ENCODE measurements around the gene ABCB8. TPM values are rescaled to one million over a fixed set of nuclear protein-coding genes. Genes with fewer than 3 reads are reported as not detected.

Gene ABCB8
- total and polyA plus RNA-seq, 2 of the 8 experiments (the other 6 are each of a cell fraction or from before 2014, with no cell fraction given) = 17.7 to 27.0 TPM

DNA sequence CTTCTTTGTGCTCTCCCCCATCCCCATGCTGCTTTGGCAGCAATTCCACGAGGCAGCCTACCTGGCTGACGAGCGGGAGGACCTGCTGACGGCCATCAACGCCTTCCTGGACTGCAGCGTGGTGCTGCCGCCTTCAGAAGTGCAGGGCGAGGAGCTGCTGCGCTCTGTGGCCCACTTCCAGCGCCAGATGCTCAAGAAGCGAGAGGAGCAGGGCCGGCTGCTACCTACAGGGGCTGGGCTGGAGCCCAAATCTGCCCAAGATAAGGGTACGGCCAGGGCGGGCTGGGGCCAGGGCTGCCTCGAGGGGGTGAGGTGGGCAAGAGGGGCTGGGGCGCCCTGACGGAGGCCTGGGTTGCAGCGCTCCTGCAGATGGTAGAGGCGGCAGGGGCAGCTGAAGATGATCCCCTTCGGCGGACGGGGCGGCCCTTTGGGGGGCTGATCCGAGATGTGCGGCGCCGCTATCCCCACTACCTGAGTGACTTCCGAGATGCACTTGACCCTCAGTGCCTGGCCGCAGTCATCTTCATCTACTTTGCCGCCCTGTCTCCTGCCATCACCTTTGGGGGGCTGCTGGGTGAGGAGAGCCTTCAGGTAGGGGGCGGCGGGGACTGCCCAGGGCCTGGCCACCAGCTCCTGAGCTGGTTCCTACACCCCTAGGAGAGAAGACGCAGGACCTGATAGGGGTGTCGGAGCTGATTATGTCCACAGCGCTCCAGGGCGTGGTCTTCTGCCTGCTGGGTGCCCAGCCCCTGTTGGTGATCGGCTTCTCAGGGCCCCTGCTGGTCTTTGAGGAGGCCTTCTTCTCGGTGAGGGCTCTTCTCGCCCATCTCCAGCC, 43.0 kb downstream of the ABCB8 start:
- no peaks in the 10 kb centered on the region for H3K79me1 ChIP-seq (ENCODE audit: low read depth, low read length)
- TF ChIP-seq RNF2 (IDR thresholded peaks at IDR 0.05; ENCODE audit: borderline replicate concordance, low read depth, low read length, missing control alignments, poor library complexity, severe bottlenecking) = no peak
- no peak for TF ChIP-seq TBP (IDR thresholded peaks at IDR 0.05; ENCODE audit: low read depth, low read length)
- no peak for TF ChIP-seq RXRA (IDR thresholded peaks at IDR 0.05; ENCODE audit: insufficient read depth, low read depth, low read length)

More for the DNA sequence above, 43.0 kb downstream of the ABCB8 start:
- Histone ChIP-seq H3K14ac (ENCODE audit: insufficient read length) (no peak overlapping the region), H3K4ac (replicated peaks; ENCODE audit: insufficient read length, low read depth, low read length) (no peak overlapping the region), H4K20me1 (replicated peaks in 1 of 2; ENCODE audit: control insufficient read depth in 1 of 2, insufficient read depth in 2 of 2, low read length in 2 of 2) (peaks cover 3 to 13% of the 10 kb centered on the region in 2 experiments), H3K4me3 (ENCODE audit: extremely low read depth in 1 of 4, insufficient read depth in 2 of 4, low read depth in 3 of 4, low read length in 4 of 4) (no peak overlapping the region), H3K23ac (ENCODE audit: insufficient read length) (no peak overlapping the region), H2BK20ac (ENCODE audit: low read length) (no peak overlapping the region), H3K79me2 (ENCODE audit: control insufficient read depth in 1 of 2, insufficient read depth in 2 of 2, low read length in 2 of 2) (no peaks in the 10 kb centered on the region), H3K23me2 (ENCODE audit: low read depth, low read length) (no peaks in the 10 kb centered on the region), H4K5ac (ENCODE audit: insufficient read length, low read depth, low read length) (no peak overlapping the region), H3K4me1 (replicated peaks in 1 of 4; ENCODE audit: control insufficient read depth in 3 of 4, insufficient read depth in 4 of 4, low read length in 3 of 4) (peaks cover 3 to 12% (median 5%) of the 10 kb centered on the region in 4 experiments), H2AK5ac (ENCODE audit: low read depth, low read length) (no peak overlapping the region), H3K4me2 (ENCODE audit: insufficient read depth in 1 of 2, low read depth in 2 of 2, low read length in 2 of 2) (no peak overlapping the region), H3K18ac (ENCODE audit: extremely low read depth, low read length) (no peak overlapping the region), H3K9me3 (ENCODE audit: insufficient read depth in 2 of 2, low read depth in 1 of 2, low read length in 1 of 2) (no peaks in the 10 kb centered on the region), H3K27ac (ENCODE audit: low read depth, low read length) (no peak overlapping the region), H3K27me3 (replicated peaks in 1 of 4; ENCODE audit: control insufficient read depth in 3 of 4, extremely low read depth in 1 of 4, insufficient read depth in 3 of 4, low read length in 3 of 4) (no peaks in the 10 kb centered on the region), H3K9ac (replicated peaks in 1 of 4; ENCODE audit: extremely low read depth in 1 of 4, low read depth in 3 of 4, low read length in 3 of 4) (no peak overlapping the region), H2BK12ac (ENCODE audit: low read depth, low read length) (no peak overlapping the region), H4K8ac (ENCODE audit: extremely low read depth, insufficient read depth, low read length) (no peak overlapping the region; the same call in 1 of the 2 replicates), H4K91ac (replicated peaks; ENCODE audit: insufficient read length, low read length) (no peak overlapping the region), H2AFZ (ENCODE audit: low read length) (no peak overlapping the region), H3K36me3 (ENCODE audit: control insufficient read depth in 2 of 4, insufficient read depth in 4 of 4, low read length in 3 of 4) (peaks cover 28 to 75% (median 60%) of the 10 kb centered on the region in 4 experiments), H2BK5ac (ENCODE audit: low read depth, low read length) (no peak overlapping the region), H3K56ac (replicated peaks; ENCODE audit: insufficient read length, low read depth, low read length) (no peak overlapping the region), H2BK15ac (ENCODE audit: low read length) (no peak overlapping the region), H2BK120ac (replicated peaks; ENCODE audit: low read depth, low read length) (no peak overlapping the region)
- 94% methylated on average over 34 of the region's 39 CpGs; no CpG with 5 or more reads in 1 of the 2 experiments for WGBS, 2 experiments (ENCODE audit: extremely low coverage in 1 of 2, insufficient coverage in 1 of 2, insufficient read length in 1 of 2, insufficient replicate concordance in 2 of 2, low coverage in 1 of 2, low lambda C conversion rate in 2 of 2, missing lambda C conversion rate in 1 of 2)
- ChIA-PET POLR2A (ENCODE audit: partially characterized antibody) (interaction anchor here (1.2 to 1.8 kb wide), 4 partner anchors 9 to 52 kb away, joined by 3 to 7 read pairs (median 4); no protein-coding TSS in a partner anchor), CTCF (ENCODE audit: partially characterized antibody) (interaction anchor here (0.9 to 6.5 kb wide), 6 partner anchors 9 to 108 kb away, joined by 3 to 36 read pairs (median 10); no protein-coding TSS in a partner anchor)
- no peak for FAIRE-seq
- DNase-seq (ENCODE audit: low read depth in 1 of 2, low spot score in 2 of 2) = no peak
